CD8-positive, alpha-beta memory T cell (primary cell): Measurements from ENCODE around the gene TTYH3. TPM values are rescaled to one million over a fixed set of nuclear protein-coding genes. Genes with fewer than 3 reads are reported as not detected.

Experiments
- CTCF ChIA-PET: fragments of 350-600 bp; sonication (Branson Sonifier 250); formaldehyde crosslinking; loops from one replicate; lab custom pipeline; 2021; ENCODE audit warnings: antibody characterized with exemption; lab: Charles Lee
- POLR2A ChIA-PET: fragments of 350-600 bp; sonication (Branson Sonifier 250); formaldehyde crosslinking; loops from one replicate; lab custom pipeline; 2021; ENCODE audit warnings: antibody characterized with exemption; lab: Charles Lee
- DNase-seq, 5 donors: peaks; one replicate each; pipeline versions ENCODE4 v3.0.0 to v3.0.0-alpha.2; 2020 to 2022; ENCODE audit warnings: mixed read lengths in 1 of 5
- H3K27ac ChIP-seq: one replicate; pipeline ENCODE4 v1.7.0; 2013; ENCODE audit warnings: low read depth, mild to moderate bottlenecking, low read length, moderate library complexity
- H3K27me3 ChIP-seq: 2 replicates; pipeline ENCODE4 v1.7.0; 2013; ENCODE audit warnings: low read length, mild to moderate bottlenecking; ENCODE audit not compliant: insufficient read depth, poor library complexity, severe bottlenecking
- H3K36me3 ChIP-seq: 2 replicates; pipeline ENCODE4 v1.7.0; 2013; ENCODE audit warnings: mild to moderate bottlenecking, low read length, moderate library complexity; ENCODE audit not compliant: insufficient read depth
- H3K4me1 ChIP-seq: 2 replicates; pipeline ENCODE4 v1.7.0; 2013; ENCODE audit warnings: mild to moderate bottlenecking, low read length, moderate library complexity; ENCODE audit not compliant: insufficient read depth
- H3K4me3 ChIP-seq: 2 replicates; pipeline ENCODE4 v1.7.0; 2013; ENCODE audit warnings: mild to moderate bottlenecking, low read length
- H3K9me3 ChIP-seq: 2 replicates; pipeline ENCODE4 v1.7.0; 2013; ENCODE audit warnings: mild to moderate bottlenecking, low read length
- H3K27ac Mint-ChIP-seq, 8 donors: one replicate each; pipeline ENCODE4 v1.8.0; 2020 to 2021; ENCODE audit warnings: mixed read lengths in 8 of 8, mild to moderate bottlenecking in 6 of 8, inconsistent platforms in 3 of 8, moderate library complexity in 3 of 8
- H3K27me3 Mint-ChIP-seq, 2 donors: one replicate each; pipeline ENCODE4 v1.8.0; 2020 to 2021; ENCODE audit warnings: mixed read lengths in 2 of 2, mild to moderate bottlenecking in 1 of 2, moderate library complexity in 1 of 2
- H3K36me3 Mint-ChIP-seq, 3 donors: one replicate each; pipeline ENCODE4 v1.8.0; 2020 to 2021; ENCODE audit warnings: mixed read lengths in 3 of 3, inconsistent platforms in 1 of 3, mild to moderate bottlenecking in 1 of 3
- H3K4me1 Mint-ChIP-seq, 3 donors: one replicate each; pipeline ENCODE4 v1.8.0; 2020 to 2021; ENCODE audit warnings: mixed read lengths in 3 of 3, inconsistent platforms in 1 of 3, mild to moderate bottlenecking in 1 of 3
- H3K4me3 Mint-ChIP-seq, 7 donors: one replicate each; pipeline ENCODE4 v1.8.0; 2020 to 2021; ENCODE audit warnings: mixed read lengths in 7 of 7, mild to moderate bottlenecking in 6 of 7, moderate library complexity in 4 of 7, inconsistent platforms in 2 of 7
- H3K9me3 Mint-ChIP-seq, 5 donors: one replicate each; pipeline ENCODE4 v1.8.0; 2020 to 2022; ENCODE audit warnings: mixed read lengths in 5 of 5, mild to moderate bottlenecking in 3 of 5, moderate library complexity in 2 of 5, inconsistent platforms in 1 of 5
- polyA plus RNA-seq: library from polyadenylated mRNA; unstranded; fragments of 300-500 nt; fragmentation: Illumina TruSeq; gene quantifications from one replicate; pipeline ENCODE4 v1.2.3, GENCODE V29; 2021
- total RNA-seq, 2 experiments: library from RNA; stranded (reverse); gene quantifications; one replicate each; pipeline ENCODE4 v1.2.3, GENCODE V29; 2021

Gene TTYH3
- total and polyA plus RNA-seq, 3 experiments from 2014 or later: 2.1 to 22.2 (median 20.2) TPM

GRCh38 chr7:2701832-2702593 lies 70.2 kb downstream of the TTYH3 start:
- Histone ChIP-seq H3K27ac (no peak overlapping the region), H3K9me3 (no peaks in the 10 kb centered on the region), H3K4me3 (no peak overlapping the region), H3K4me1 (peaks cover 22% of the 10 kb centered on the region), H3K36me3 (no peaks in the 10 kb centered on the region), H3K27me3 (no peaks in the 10 kb centered on the region)
- Mint-ChIP-seq H3K9me3 (no peaks in the 10 kb centered on the region), H3K27ac (no peak overlapping the region), H3K27me3 (no peaks in the 10 kb centered on the region), H3K36me3 (no peaks in the 10 kb centered on the region), H3K4me1 (peaks cover 20 to 31% (median 22%) of the 10 kb centered on the region in 3 donors), H3K4me3 (peak overlapping the region in 1 of 7 donors; percentile 3)
- CTCF ChIA-PET: interaction anchor here (1.4 to 6.5 kb wide), 3 partner anchors 7 to 32 kb away, joined by 4 to 100 read pairs (median 10); no protein-coding TSS in a partner anchor
- POLR2A ChIA-PET: interaction anchor here (1.0 kb wide), 1 partner anchor 10 kb away, joined by 3 read pairs; no protein-coding TSS in a partner anchor
- DNase-seq: no peak

GRCh38 chr7:2702594-2702957 lies 70.8 kb downstream of the TTYH3 start:
- Histone ChIP-seq H3K27ac (no peak overlapping the region), H3K9me3 (no peaks in the 10 kb centered on the region), H3K4me3 (no peak overlapping the region), H3K36me3 (no peaks in the 10 kb centered on the region), H3K4me1 (peaks cover 22% of the 10 kb centered on the region), H3K27me3 (no peaks in the 10 kb centered on the region)
- no peaks in the 10 kb centered on the region for H3K27me3 Mint-ChIP-seq
- H3K27ac Mint-ChIP-seq: no peak overlapping the region
- DNase-seq: no peak
- peaks cover 20 to 31% (median 22%) of the 10 kb centered on the region in 3 donors for H3K4me1 Mint-ChIP-seq
- ChIA-PET CTCF (interaction anchor here (1.4 to 2.5 kb wide), 2 partner anchors 16 to 32 kb away, joined by 4 to 10 read pairs; no protein-coding TSS in a partner anchor), POLR2A (interaction anchor here (1.0 kb wide), 1 partner anchor 11 kb away, joined by 3 read pairs; no protein-coding TSS in a partner anchor)
- H3K36me3 Mint-ChIP-seq: no peaks in the 10 kb centered on the region
- peak overlapping the region in 1 of 7 donors; percentile 3 for H3K4me3 Mint-ChIP-seq
- no peaks in the 10 kb centered on the region for H3K9me3 Mint-ChIP-seq

GRCh38 chr7:2705371-2706096 lies 73.7 kb downstream of the TTYH3 start:
- Histone ChIP-seq H3K4me3 (no peak overlapping the region), H3K36me3 (no peaks in the 10 kb centered on the region), H3K9me3 (no peaks in the 10 kb centered on the region), H3K27ac (no peak overlapping the region), H3K4me1 (peaks cover 17% of the 10 kb centered on the region), H3K27me3 (no peaks in the 10 kb centered on the region)
- no peaks in the 10 kb centered on the region for H3K9me3 Mint-ChIP-seq
- no peaks in the 10 kb centered on the region for H3K36me3 Mint-ChIP-seq
- ChIA-PET POLR2A (no interaction called here), CTCF (interaction anchor here (1.0 to 1.2 kb wide), 2 partner anchors 12 to 21 kb away, joined by 3 read pairs; no protein-coding TSS in a partner anchor)
- no peak overlapping the region for H3K4me3 Mint-ChIP-seq
- H3K4me1 Mint-ChIP-seq: peaks cover 11 to 22% (median 14%) of the 10 kb centered on the region in 3 donors
- H3K27ac Mint-ChIP-seq: peak overlapping the region in 1 of 8 donors; percentile 68
- DNase-seq: no peak
- H3K27me3 Mint-ChIP-seq: no peaks in the 10 kb centered on the region

- no peak for DNase-seq
- Mint-ChIP-seq H3K9me3 (no peaks in the 10 kb centered on the region), H3K4me3 (peak overlapping the region in 1 of 7 donors; percentile 40), H3K4me1 (peaks cover 21 to 31% (median 22%) of the 10 kb centered on the region in 3 donors), H3K27me3 (peaks cover 0 to 3% of the 10 kb centered on the region in 2 donors), H3K36me3 (no peaks in the 10 kb centered on the region), H3K27ac (no peak overlapping the region)
- H3K4me1 ChIP-seq: peaks cover 29% of the 10 kb centered on the region
- H3K9me3 ChIP-seq: no peaks in the 10 kb centered on the region
- no peak overlapping the region for H3K4me3 ChIP-seq
- no peaks in the 10 kb centered on the region for H3K27me3 ChIP-seq
- POLR2A ChIA-PET: no interaction called here
- no peaks in the 10 kb centered on the region for H3K36me3 ChIP-seq
- CTCF ChIA-PET: interaction anchor here (1.2 to 4.8 kb wide), 3 partner anchors 8 to 138 kb away, joined by 3 to 100 read pairs (median 3); partner anchors contain the start of gene GNA12
- no peak overlapping the region for H3K27ac ChIP-seq
These were observed 74.9 kb downstream of the TTYH3 start for GRCh38 chr7:2706685-2707126.

GRCh38 chr7:2707481-2707880 lies 75.7 kb downstream of the TTYH3 start:
- H3K4me1 Mint-ChIP-seq: peaks cover 21 to 34% (median 22%) of the 10 kb centered on the region in 3 donors
- POLR2A ChIA-PET: no interaction called here
- no peaks in the 10 kb centered on the region for H3K27me3 ChIP-seq

GRCh38 chr7:2708041-2708440 lies 76.3 kb downstream of the TTYH3 start:
- Mint-ChIP-seq H3K4me3 (no peak overlapping the region), H3K36me3 (no peaks in the 10 kb centered on the region), H3K4me1 (peaks cover 21 to 34% (median 22%) of the 10 kb centered on the region in 3 donors), H3K27ac (no peak overlapping the region), H3K9me3 (no peaks in the 10 kb centered on the region), H3K27me3 (peaks cover 0 to 3% of the 10 kb centered on the region in 2 donors)
- Histone ChIP-seq H3K27ac (no peak overlapping the region), H3K4me1 (peaks cover 30% of the 10 kb centered on the region), H3K36me3 (no peaks in the 10 kb centered on the region), H3K9me3 (no peaks in the 10 kb centered on the region), H3K4me3 (no peak overlapping the region), H3K27me3 (no peaks in the 10 kb centered on the region)
- CTCF ChIA-PET: interaction anchor here (4.8 kb wide), 1 partner anchor 9 kb away, joined by 100 read pairs; no protein-coding TSS in a partner anchor
- DNase-seq: no peak
- POLR2A ChIA-PET: no interaction called here

More at GRCh38 chr7:2707481-2707880, 75.7 kb downstream of the TTYH3 start:
- no peak for DNase-seq
- Histone ChIP-seq H3K4me3 (no peak overlapping the region), H3K4me1 (peaks cover 30% of the 10 kb centered on the region), H3K27ac (no peak overlapping the region), H3K9me3 (no peaks in the 10 kb centered on the region), H3K36me3 (no peaks in the 10 kb centered on the region)
- H3K4me3 Mint-ChIP-seq: no peak overlapping the region
- H3K27ac Mint-ChIP-seq: no peak overlapping the region
- no peaks in the 10 kb centered on the region for H3K36me3 Mint-ChIP-seq
- CTCF ChIA-PET: interaction anchor here (1.2 to 4.8 kb wide), 2 partner anchors 9 to 137 kb away, joined by 3 to 100 read pairs; partner anchors contain the start of gene GNA12
- no peaks in the 10 kb centered on the region for H3K9me3 Mint-ChIP-seq
- H3K27me3 Mint-ChIP-seq: peaks cover 0 to 3% of the 10 kb centered on the region in 2 donors

- Mint-ChIP-seq H3K36me3 (no peaks in the 10 kb centered on the region), H3K9me3 (no peaks in the 10 kb centered on the region), H3K4me3 (peak overlapping the region in 1 of 7 donors; percentile 82), H3K4me1 (peaks cover 21 to 37% (median 26%) of the 10 kb centered on the region in 3 donors), H3K27me3 (peaks cover 0 to 3% of the 10 kb centered on the region in 2 donors), H3K27ac (no peak overlapping the region)
- no peaks in the 10 kb centered on the region for H3K9me3 ChIP-seq
- ChIA-PET CTCF (interaction anchor here (0.6 to 7.8 kb wide), 32 partner anchors 10 to 283 kb away, joined by 3 to 126 read pairs (median 6); partner anchors contain the start of gene AMZ1), POLR2A (interaction anchor here (0.6 to 2.8 kb wide), 5 partner anchors 9 to 146 kb away, joined by 3 to 22 read pairs (median 6); no protein-coding TSS in a partner anchor)
- no peaks in the 10 kb centered on the region for H3K27me3 ChIP-seq
- H3K36me3 ChIP-seq: no peaks in the 10 kb centered on the region
- no peak for DNase-seq
- H3K27ac ChIP-seq: no peak overlapping the region
- H3K4me1 ChIP-seq: peaks cover 30% of the 10 kb centered on the region
- no peak overlapping the region for H3K4me3 ChIP-seq
These were observed 76.9 kb downstream of the TTYH3 start for GRCh38 chr7:2708547-2709310.
